Adrenal gland (tissue), 12 donors: Measurements from ENCODE around the gene MYH13. TPM values are rescaled to one million over a fixed set of nuclear protein-coding genes. Genes with fewer than 3 reads are reported as not detected.

ENCODE experiments used
- DNase-seq, 7 donors: peaks; one replicate each; pipeline ENCODE4 v3.0.0-alpha.2; 2019 to 2020
- H3K27ac ChIP-seq, 5 donors: fragments of 200-600 bp; sonication (generic) in 4 of 5; 1 replicate in 3 of 5; 2 replicates in 2 of 5; pipeline versions ENCODE4 v1.5.1 to v1.8.0; 2016 to 2020; ENCODE audit warnings: mild to moderate bottlenecking in 1 of 5
- H3K27me3 ChIP-seq: fragments of 200-600 bp; 2 replicates; pipeline ENCODE4 v1.8.0; 2021
- H3K36me3 ChIP-seq, 2 donors: fragments of 200-600 bp; replicated peaks in 1 of 2; 1 replicate in 1 of 2; 2 replicates in 1 of 2; pipeline versions ENCODE4 v1.5.1 to v1.8.0; 2018 to 2022
- H3K4me1 ChIP-seq, 2 donors: fragments of 200-600 bp; replicated peaks in 1 of 2; 1 replicate in 1 of 2; 2 replicates in 1 of 2; pipeline versions ENCODE4 v1.5.1 to v1.8.0; 2018 to 2021
- H3K4me3 ChIP-seq, 4 donors: fragments of 200-600 bp; sonication (generic) in 3 of 4; one replicate each; pipeline ENCODE4 v1.5.1; 2016 to 2018
- H3K9me3 ChIP-seq, 3 donors: fragments of 200-600 bp; sonication (generic) in 1 of 3; replicated peaks in 1 of 3; 1 replicate in 2 of 3; 2 replicates in 1 of 3; pipeline versions ENCODE4 v1.5.1 to v1.8.0; 2016 to 2021
- POLR2A ChIP-seq, 2 donors: fragments of 450-650 bp; IDR thresholded peaks; one replicate each; pipeline ENCODE4 v1.6.1; 2017; ENCODE audit warnings: antibody characterized with exemption in 2 of 2, mild to moderate bottlenecking in 2 of 2, moderate library complexity in 1 of 2
- WGBS, 4 donors: extraction: QIAGEN DNeasy Blood & Tissue Kit in 2 of 4; methylation state at CpG; one replicate each; pipeline versions ENCODE4 v1.1.5 to v1.1.7; 2013 to 2017; 5-methylcytosine and 5-hydroxymethylcytosine counted together
- intact Hi-C, 2 donors: fragments of 100-400 bp; cut with DNase I; formaldehyde crosslinking; loops; one replicate each; pipeline versions ENCODE4 v1.14.1 to v1.15.0; 2022 to 2023
- polyA plus RNA-seq, 3 donors: library from polyadenylated mRNA; stranded (reverse); fragments of 200-250 nt in 2 of 3; fragments of 350-450 nt in 1 of 3; fragmentation: Illumina TruSeq in 1 of 3; extraction: RNeasy Lipid Tissue Mini Kit (QIAGEN cat#74804) in 1 of 3; gene quantifications; one replicate each; pipeline ENCODE4 v1.2.3, GENCODE V29; 2013 to 2014
- total RNA-seq, 9 donors: library from RNA; depleted of rRNA in 4 of 9; stranded (reverse); fragments of >200 nt in 4 of 9; fragments of 120-200 nt in 1 of 9; fragmentation: NEBNext Ultra II Directional in 1 of 9; extraction: Animal tissue kit (Norgen Biotek cat#: 25700) in 1 of 9; gene quantifications; one replicate each; pipeline versions ENCODE4 v1.1.0 to v1.2.4, GENCODE V29; 2013 to 2023
- TF ChIP-seq, protein P1 (sequence below), 6 experiments: fragments of 450-650 bp in 4 of 6; fragments of 200-600 bp in 2 of 6; sonication (generic) in 1 of 6; IDR thresholded peaks; 1 replicate in 5 of 6; 2 replicates in 1 of 6; pipeline versions ENCODE4 v1.5.1 to v1.8.0; 2016 to 2021; ENCODE audit warnings: antibody characterized with exemption in 6 of 6, mild to moderate bottlenecking in 2 of 6, moderate library complexity in 1 of 6
- donor health status: healthy with polysubstance abuse.
- donor health status: Bipolar disorder and iron deficiency.
- donor health status: DM: yes; HTN: yes; CAD: no.
- donor health status: DM: no; HTN: no; CAD: no.
- donor health status: DM: no; HTN: no; CAD: no.
- donor health status: DM: yes; HTN: yes; CAD: no.

MYH13 gene
- total and polyA plus RNA-seq, 12 donors = not detected

DNA sequence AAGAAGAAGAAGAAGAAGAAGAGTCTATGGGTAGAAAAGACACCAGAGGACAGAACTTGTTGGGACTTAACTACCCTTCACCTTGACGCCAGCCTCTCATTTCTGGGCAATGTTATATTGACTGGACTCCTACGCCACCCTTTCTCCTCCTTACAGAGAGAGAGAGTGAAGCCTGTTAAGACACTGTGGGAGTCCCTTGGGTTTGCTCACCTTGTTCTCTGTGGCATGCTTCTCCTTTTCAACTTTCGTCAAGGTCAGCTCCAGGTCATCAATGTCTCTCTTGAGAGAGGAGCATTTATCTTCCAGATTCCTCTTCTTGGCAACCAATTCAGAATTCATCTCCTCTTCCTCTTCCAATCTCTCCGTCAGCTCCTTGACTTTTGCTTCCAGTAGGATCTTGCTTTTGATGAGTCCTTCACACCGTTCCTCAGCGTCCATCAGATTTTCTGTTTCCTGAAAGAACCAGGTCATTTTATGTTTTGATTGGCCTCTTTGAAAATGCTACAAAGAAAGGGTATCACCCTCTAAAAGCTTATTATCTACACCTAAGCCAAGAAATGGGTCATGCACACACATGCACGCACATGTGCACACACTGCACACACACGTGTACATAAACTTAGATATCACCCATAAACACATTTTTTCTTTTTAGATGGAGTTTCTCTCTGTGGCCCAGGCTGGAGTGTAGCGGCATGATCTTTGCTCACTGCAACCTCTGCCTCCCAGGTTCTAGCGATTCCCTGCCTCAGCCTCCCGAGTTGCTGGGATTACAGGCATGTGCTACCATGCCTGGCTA is 48.8 kb downstream of the MYH13 start:
- no peak overlapping the region for H3K27ac ChIP-seq
- DNase-seq = no peak
- no peaks in the 10 kb centered on the region for H3K27me3 ChIP-seq
- no peak overlapping the region for H3K4me3 ChIP-seq
- no peaks in the 10 kb centered on the region for H3K36me3 ChIP-seq
- H3K9me3 ChIP-seq = no peaks in the 10 kb centered on the region
- 75 to 88% (median 80%) methylated on average over 11 of the region's 11 CpGs for WGBS, 4 donors
- TF ChIP-seq, protein P1, sequence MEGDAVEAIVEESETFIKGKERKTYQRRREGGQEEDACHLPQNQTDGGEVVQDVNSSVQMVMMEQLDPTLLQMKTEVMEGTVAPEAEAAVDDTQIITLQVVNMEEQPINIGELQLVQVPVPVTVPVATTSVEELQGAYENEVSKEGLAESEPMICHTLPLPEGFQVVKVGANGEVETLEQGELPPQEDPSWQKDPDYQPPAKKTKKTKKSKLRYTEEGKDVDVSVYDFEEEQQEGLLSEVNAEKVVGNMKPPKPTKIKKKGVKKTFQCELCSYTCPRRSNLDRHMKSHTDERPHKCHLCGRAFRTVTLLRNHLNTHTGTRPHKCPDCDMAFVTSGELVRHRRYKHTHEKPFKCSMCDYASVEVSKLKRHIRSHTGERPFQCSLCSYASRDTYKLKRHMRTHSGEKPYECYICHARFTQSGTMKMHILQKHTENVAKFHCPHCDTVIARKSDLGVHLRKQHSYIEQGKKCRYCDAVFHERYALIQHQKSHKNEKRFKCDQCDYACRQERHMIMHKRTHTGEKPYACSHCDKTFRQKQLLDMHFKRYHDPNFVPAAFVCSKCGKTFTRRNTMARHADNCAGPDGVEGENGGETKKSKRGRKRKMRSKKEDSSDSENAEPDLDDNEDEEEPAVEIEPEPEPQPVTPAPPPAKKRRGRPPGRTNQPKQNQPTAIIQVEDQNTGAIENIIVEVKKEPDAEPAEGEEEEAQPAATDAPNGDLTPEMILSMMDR (IDR thresholded peaks at IDR 0.05) = no peak
- TF ChIP-seq POLR2A (IDR thresholded peaks at IDR 0.05) = no peak
- intact Hi-C loops = no loop called here
- H3K4me1 ChIP-seq = no peaks in the 10 kb centered on the region

DNA sequence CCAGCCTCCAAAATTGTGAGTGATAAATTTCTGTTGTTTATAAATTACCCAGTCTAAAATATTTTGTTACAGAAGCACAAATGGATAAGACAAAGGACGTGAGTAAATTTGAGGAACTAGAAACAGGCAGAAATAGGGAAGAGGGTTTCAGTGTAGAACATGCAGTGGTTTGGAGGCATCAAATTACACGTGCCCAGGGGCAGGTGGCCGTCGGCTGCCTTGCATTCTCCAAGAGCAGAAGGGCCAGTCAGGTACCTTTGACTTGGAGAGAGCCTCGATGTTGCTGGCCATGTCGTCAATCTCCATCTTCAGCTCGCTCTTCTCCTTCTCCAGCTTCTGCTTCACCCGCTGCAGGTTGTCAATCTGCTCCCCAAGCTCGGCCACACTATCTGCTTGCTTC is 54.3 kb downstream of the MYH13 start:
- WGBS, 4 donors = 65 to 80% (median 70%) methylated on average over 9 of the region's 9 CpGs
- DNase-seq = no peak
- no peak overlapping the region for H3K27ac ChIP-seq
- H3K4me3 ChIP-seq = no peak overlapping the region
- intact Hi-C loops = no loop called here
- H3K4me1 ChIP-seq = peaks cover 0 to 4% of the 10 kb centered on the region in 2 donors
- TF ChIP-seq, protein P1 (IDR thresholded peaks at IDR 0.05) = no peak
- TF ChIP-seq POLR2A (IDR thresholded peaks at IDR 0.05) = no peak
- H3K27me3 ChIP-seq = no peaks in the 10 kb centered on the region
- no peaks in the 10 kb centered on the region for H3K36me3 ChIP-seq
- no peaks in the 10 kb centered on the region for H3K9me3 ChIP-seq

DNA sequence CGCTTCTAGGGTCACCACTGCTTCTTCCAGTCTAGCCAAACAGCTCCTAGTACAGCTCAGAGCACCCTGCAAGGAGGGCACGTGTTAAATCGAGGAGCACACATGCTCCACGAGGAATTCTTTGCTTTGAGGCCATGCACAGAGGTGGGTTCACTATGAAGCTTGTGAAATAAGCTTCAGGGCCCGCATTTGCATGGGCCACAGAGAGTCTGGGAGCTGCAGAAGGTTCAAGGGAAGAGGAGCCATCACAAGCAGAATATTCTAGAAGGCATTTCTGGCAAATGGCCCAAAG is 55.3 kb downstream of the MYH13 start:
- no peak for DNase-seq
- no peak for TF ChIP-seq POLR2A (IDR thresholded peaks at IDR 0.05)
- TF ChIP-seq, protein P1 (IDR thresholded peaks at IDR 0.05) = no peak
- no peaks in the 10 kb centered on the region for H3K36me3 ChIP-seq
- no peak overlapping the region for H3K4me3 ChIP-seq
- H3K27ac ChIP-seq = no peak overlapping the region
- H3K9me3 ChIP-seq = no peaks in the 10 kb centered on the region
- H3K4me1 ChIP-seq = peaks cover 0 to 4% of the 10 kb centered on the region in 2 donors
- 68 to 90% (median 73%) methylated on average over 3 to 5 of the region's 5 CpGs for WGBS, 4 donors
- no peaks in the 10 kb centered on the region for H3K27me3 ChIP-seq
- intact Hi-C loops = no loop called here

DNA sequence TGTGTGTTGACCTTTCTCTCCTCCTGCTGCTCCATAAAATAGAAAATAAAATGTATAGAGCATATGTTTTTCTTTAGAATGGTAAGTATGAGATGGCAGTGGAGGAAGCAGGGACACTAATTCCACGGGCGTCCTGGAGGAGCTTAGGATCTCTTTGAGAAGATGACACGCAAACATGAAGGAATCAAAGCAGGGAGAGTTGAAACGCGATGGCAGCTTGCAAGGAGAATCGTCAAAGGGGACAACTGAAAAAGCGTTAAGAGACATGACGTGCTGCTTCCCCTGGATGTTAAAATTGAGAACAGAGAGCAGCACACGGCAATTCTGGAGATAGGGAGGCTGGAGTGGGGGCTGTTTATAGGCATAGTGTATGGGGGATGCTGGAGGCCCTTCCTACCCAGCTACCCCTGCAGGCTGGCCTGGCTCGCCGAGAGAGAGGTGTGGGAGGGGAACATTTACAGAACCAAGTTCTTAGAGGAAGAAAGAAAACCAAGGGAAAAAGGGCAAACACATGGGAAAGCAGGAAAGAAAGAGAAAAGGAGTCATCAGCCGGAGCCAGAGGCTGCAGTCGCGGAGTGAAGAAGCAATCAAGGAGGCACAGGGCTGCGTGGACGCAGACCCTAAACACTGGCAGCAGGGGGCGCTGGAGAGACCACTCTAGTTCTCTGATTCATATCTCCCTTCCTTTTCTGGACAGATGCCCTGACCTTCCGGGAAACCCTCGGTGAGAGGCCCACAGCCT is 55.8 kb downstream of the MYH13 start:
- H3K4me3 ChIP-seq = no peak overlapping the region
- intact Hi-C loops = no loop called here
- no peak overlapping the region for H3K27ac ChIP-seq
- 56 to 62% (median 58%) methylated on average over 18 to 19 of the region's 19 CpGs for WGBS, 4 donors
- TF ChIP-seq, protein P1 (IDR thresholded peaks at IDR 0.05) = peak in 4 of 6 experiments; percentile 14 to 59 (median 50)
- no peak for TF ChIP-seq POLR2A (IDR thresholded peaks at IDR 0.05)
- peak; percentile 41 to 88 (median 73) for DNase-seq
- no peaks in the 10 kb centered on the region for H3K9me3 ChIP-seq
- no peaks in the 10 kb centered on the region for H3K27me3 ChIP-seq
- H3K36me3 ChIP-seq = no peaks in the 10 kb centered on the region
- H3K4me1 ChIP-seq = peaks cover 0 to 4% of the 10 kb centered on the region in 2 donors
